HEK293 (cell line): ENCODE results near the gene GIN1.

Experiments
- ZBTB7A ChIP-seq: fragments of 450-650 bp; formaldehyde crosslinking; IDR thresholded peaks from 2 replicates; pipeline ENCODE4 v1.5.1; 2016; ENCODE audit warnings: low read depth, missing biosample characterization, missing genetic modification characterization
- ZNF184 ChIP-seq: fragments of 450-650 bp; IDR thresholded peaks from 2 replicates; pipeline ENCODE4 v1.5.1; 2018; ENCODE audit warnings: missing biosample characterization, mild to moderate bottlenecking, missing genetic modification characterization
- ZNF202 ChIP-seq: fragments of 450-650 bp; formaldehyde crosslinking; IDR thresholded peaks from 2 replicates; pipeline ENCODE4 v1.5.1; 2016; ENCODE audit warnings: missing biosample characterization, missing genetic modification characterization, borderline replicate concordance
- ZNF501 ChIP-seq: fragments of 450-650 bp; formaldehyde crosslinking; IDR thresholded peaks from 2 replicates; pipeline ENCODE4 v1.5.1; 2016; ENCODE audit warnings: missing biosample characterization, missing genetic modification characterization
- ZNF530 ChIP-seq: fragments of 450-650 bp; formaldehyde crosslinking; IDR thresholded peaks from 2 replicates; pipeline ENCODE4 v1.5.1; 2016; ENCODE audit warnings: low read depth, missing biosample characterization, missing genetic modification characterization
- TF ChIP-seq, protein P1 (sequence below): fragments of 450-650 bp; formaldehyde crosslinking; IDR thresholded peaks from 2 replicates; pipeline ENCODE4 v1.5.1; 2016; ENCODE audit warnings: missing biosample characterization, missing genetic modification characterization
- TF ChIP-seq, protein P2 (sequence below): fragments of 450-650 bp; formaldehyde crosslinking; IDR thresholded peaks from 2 replicates; pipeline ENCODE4 v1.5.1; 2016; ENCODE audit warnings: missing biosample characterization, missing genetic modification characterization
- TF ChIP-seq, protein P3 (sequence below): fragments of 450-650 bp; formaldehyde crosslinking; IDR thresholded peaks from 2 replicates; pipeline ENCODE4 v1.5.1; 2016; ENCODE audit warnings: missing biosample characterization, missing genetic modification characterization
- TF ChIP-seq, protein P4 (sequence below): fragments of 450-650 bp; formaldehyde crosslinking; IDR thresholded peaks from 2 replicates; pipeline ENCODE4 v1.5.1; 2017; ENCODE audit warnings: missing biosample characterization, missing genetic modification characterization

DNA sequence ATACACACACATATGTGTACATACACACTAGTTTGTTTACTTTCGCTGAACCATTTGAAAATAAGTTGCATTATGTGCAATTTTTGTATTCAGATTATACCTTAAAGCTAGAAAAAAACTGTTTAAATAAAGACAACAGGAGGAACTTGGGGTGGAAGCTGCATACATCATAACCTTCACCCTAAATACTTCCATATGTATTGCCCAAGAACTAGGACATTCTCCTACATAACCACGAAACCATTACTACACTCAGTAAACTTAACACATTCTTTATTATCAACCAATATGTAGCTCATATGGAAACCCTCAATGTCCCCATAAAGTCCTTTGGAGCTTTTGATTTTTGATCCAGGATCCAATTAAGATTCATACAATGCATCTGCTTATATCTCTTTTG lies 83.3 kb downstream of the GIN1 start:
- TF ChIP-seq, protein P1, sequence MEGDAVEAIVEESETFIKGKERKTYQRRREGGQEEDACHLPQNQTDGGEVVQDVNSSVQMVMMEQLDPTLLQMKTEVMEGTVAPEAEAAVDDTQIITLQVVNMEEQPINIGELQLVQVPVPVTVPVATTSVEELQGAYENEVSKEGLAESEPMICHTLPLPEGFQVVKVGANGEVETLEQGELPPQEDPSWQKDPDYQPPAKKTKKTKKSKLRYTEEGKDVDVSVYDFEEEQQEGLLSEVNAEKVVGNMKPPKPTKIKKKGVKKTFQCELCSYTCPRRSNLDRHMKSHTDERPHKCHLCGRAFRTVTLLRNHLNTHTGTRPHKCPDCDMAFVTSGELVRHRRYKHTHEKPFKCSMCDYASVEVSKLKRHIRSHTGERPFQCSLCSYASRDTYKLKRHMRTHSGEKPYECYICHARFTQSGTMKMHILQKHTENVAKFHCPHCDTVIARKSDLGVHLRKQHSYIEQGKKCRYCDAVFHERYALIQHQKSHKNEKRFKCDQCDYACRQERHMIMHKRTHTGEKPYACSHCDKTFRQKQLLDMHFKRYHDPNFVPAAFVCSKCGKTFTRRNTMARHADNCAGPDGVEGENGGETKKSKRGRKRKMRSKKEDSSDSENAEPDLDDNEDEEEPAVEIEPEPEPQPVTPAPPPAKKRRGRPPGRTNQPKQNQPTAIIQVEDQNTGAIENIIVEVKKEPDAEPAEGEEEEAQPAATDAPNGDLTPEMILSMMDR = no peak
- TF ChIP-seq, protein P2, sequence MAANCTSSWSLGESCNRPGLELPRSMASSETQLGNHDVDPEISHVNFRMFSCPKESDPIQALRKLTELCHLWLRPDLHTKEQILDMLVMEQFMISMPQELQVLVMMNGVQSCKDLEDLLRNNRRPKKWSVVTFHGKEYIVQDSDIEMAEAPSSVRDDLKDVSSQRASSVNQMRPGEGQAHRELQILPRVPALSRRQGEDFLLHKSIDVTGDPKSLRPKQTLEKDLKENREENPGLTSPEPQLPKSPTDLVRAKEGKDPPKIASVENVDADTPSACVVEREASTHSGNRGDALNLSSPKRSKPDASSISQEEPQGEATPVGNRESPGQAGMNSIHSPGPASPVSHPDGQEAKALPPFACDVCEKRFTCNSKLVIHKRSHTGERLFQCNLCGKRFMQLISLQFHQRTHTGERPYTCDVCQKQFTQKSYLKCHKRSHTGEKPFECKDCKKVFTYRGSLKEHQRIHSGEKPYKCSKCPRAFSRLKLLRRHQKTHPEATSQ (tag by site-specific recombination) = no peak
- TF ChIP-seq ZNF501 (tag by site-specific recombination) (no peak), ZNF530 (tag by site-specific recombination) (no peak), ZNF184 (tag by site-specific recombination) (no peak), ZNF202 (tag by site-specific recombination) (no peak), ZBTB7A (no peak)
- TF ChIP-seq, protein P3, sequence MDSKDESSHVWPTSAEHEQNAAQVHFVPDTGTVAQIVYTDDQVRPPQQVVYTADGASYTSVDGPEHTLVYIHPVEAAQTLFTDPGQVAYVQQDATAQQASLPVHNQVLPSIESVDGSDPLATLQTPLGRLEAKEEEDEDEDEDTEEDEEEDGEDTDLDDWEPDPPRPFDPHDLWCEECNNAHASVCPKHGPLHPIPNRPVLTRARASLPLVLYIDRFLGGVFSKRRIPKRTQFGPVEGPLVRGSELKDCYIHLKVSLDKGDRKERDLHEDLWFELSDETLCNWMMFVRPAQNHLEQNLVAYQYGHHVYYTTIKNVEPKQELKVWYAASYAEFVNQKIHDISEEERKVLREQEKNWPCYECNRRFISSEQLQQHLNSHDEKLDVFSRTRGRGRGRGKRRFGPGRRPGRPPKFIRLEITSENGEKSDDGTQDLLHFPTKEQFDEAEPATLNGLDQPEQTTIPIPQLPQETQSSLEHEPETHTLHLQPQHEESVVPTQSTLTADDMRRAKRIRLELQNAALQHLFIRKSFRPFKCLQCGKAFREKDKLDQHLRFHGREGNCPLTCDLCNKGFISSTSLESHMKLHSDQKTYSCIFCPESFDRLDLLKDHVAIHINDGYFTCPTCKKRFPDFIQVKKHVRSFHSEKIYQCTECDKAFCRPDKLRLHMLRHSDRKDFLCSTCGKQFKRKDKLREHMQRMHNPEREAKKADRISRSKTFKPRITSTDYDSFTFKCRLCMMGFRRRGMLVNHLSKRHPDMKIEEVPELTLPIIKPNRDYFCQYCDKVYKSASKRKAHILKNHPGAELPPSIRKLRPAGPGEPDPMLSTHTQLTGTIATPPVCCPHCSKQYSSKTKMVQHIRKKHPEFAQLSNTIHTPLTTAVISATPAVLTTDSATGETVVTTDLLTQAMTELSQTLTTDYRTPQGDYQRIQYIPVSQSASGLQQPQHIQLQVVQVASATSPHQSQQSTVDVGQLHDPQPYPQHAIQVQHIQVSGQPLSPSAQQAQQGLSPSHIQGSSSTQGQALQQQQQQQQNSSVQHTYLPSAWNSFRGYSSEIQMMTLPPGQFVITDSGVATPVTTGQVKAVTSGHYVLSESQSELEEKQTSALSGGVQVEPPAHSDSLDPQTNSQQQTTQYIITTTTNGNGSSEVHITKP (tag by site-specific recombination) = no peak
- TF ChIP-seq, protein P4, sequence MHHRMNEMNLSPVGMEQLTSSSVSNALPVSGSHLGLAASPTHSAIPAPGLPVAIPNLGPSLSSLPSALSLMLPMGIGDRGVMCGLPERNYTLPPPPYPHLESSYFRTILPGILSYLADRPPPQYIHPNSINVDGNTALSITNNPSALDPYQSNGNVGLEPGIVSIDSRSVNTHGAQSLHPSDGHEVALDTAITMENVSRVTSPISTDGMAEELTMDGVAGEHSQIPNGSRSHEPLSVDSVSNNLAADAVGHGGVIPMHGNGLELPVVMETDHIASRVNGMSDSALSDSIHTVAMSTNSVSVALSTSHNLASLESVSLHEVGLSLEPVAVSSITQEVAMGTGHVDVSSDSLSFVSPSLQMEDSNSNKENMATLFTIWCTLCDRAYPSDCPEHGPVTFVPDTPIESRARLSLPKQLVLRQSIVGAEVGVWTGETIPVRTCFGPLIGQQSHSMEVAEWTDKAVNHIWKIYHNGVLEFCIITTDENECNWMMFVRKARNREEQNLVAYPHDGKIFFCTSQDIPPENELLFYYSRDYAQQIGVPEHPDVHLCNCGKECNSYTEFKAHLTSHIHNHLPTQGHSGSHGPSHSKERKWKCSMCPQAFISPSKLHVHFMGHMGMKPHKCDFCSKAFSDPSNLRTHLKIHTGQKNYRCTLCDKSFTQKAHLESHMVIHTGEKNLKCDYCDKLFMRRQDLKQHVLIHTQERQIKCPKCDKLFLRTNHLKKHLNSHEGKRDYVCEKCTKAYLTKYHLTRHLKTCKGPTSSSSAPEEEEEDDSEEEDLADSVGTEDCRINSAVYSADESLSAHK (tag by site-specific recombination) = no peak
